ENCODE data around the gene SFXN5.

DNA sequence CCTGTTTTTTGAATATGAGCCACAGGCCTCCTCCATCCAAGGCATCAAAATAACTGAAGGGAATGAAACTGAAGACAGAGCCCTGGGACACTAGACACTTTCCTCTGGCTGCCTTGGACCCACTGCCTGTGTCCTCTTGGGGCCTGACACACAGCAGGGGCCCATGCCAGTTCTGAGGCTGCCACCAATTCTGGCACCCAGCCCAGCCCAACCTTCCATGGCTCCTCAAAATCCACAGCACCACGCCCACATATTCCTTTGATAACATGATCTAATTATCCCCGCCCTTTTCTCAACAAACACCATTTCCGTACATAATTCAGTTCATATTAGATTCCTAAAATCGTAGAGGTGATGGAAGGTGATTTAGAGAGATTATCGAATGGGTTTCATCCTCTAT lies 90.0 kb downstream of the SFXN5 start:
- TF ChIP-seq POLR2AphosphoS5 (IDR thresholded peaks at IDR 0.05; ENCODE audit: low read depth, low read length) (no peak), CTCF (IDR thresholded peaks at IDR 0.05) (no peak), TCF7L2 (IDR thresholded peaks at IDR 0.05; ENCODE audit: low read depth, low read length) (no peak), SIN3A (IDR thresholded peaks at IDR 0.05; ENCODE audit: borderline replicate concordance, insufficient read depth, low read depth, low read length) (no peak), REST (IDR thresholded peaks at IDR 0.05; ENCODE audit: insufficient read depth in 1 of 2, low read depth in 2 of 2, low read length in 1 of 2) (no peak)

Data from Panc1 (cell line).